GM21576 (cell line): ENCODE results near the gene NFKBIZ.
"Not testable (repeated sequence)": the region's sequence is repeated elsewhere in the genome, so short reads cannot be mapped to it uniquely, and the experiment has no call there.

ENCODE experiments used
- ATAC-seq: cut with Tn5 transposase; IDR thresholded peaks from one replicate; pipeline ENCODE4 v1.9.1; 2021; ENCODE audit warnings: mild to moderate bottlenecking, moderate library complexity; ENCODE audit not compliant: unreplicated experiment

The NFKBIZ gene

GRCh38 chr3:101868534-101869464, 19.5 kb downstream of the NFKBIZ start:
- ATAC-seq: no peak

DNA sequence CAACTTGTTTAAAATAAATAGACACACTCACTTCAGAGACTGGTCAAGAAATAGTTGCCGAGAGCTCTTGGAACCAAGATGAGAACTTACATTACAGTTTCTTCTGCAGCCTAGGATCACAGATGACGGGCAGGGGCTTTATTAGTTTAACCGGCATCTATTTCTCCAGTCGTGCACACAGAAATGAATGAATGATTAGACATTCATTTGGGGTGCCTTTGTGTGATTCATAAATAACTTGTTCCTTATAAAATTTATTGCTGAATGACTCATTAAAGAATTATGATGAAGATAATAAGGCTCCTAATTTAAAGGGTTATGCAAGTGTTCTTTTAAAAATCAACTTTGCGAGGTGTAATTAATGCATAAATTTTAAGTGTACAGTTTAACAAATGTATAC, 20.8 kb downstream of the NFKBIZ start:
- no peak for ATAC-seq

DNA sequence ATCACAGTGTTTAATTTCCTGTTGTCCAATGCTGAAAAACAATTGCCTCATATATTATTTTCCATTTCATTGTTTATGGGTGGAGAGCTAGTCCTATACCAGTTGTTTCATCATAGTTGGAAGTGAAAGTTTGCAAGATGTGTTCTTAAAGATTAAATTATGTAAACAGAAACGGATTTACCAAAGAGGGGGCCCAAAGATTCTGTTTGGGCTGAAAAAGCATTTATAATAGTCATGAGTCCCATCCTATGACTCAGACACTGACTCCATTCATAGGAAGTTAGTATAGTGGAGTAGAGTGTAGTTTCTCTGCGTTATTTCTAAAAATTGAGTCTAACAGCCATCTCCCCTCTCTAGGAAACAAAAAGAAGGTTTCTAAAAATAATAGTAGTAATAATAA, 24.3 kb downstream of the NFKBIZ start:
- ATAC-seq: no peak

DNA sequence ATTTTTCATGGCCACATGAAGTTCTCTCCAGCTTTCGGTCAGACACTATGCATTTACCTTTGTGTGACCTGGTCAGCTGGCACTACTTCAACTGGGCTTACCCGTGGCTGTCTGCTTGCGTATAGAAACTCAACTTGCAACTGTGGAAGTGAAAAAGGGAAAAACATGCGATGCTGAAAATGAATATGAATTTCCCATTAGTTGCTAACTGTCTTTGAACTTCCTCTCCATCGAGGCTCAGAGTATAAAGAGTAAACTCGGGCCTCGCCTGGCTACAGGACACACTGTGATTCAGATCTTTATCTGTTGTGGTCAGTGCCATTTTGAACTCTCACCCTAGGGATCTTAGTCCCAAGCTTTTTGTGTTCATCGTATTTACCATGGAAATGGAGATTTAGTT, 26.8 kb downstream of the NFKBIZ start:
- no peak for ATAC-seq

DNA sequence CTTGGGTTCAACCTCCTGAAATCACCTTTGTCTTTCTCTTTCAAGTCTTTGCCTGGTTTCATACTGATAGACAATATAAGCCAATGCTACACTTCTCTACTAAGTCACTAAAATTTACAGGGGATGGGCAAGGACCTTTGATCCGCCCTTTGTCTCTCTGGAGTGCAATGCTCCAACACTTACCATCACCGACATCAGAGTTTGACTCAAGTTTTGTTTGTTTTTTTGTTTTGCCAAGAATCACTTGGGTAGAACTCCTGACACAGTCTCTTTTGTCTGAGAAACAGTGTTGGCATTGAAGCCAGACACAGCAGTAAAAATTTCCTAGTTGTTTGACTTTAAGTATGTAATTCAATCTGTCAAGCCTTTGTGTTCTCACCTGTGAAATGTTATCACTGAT, 29.3 kb downstream of the NFKBIZ start:
- no peak for ATAC-seq

DNA sequence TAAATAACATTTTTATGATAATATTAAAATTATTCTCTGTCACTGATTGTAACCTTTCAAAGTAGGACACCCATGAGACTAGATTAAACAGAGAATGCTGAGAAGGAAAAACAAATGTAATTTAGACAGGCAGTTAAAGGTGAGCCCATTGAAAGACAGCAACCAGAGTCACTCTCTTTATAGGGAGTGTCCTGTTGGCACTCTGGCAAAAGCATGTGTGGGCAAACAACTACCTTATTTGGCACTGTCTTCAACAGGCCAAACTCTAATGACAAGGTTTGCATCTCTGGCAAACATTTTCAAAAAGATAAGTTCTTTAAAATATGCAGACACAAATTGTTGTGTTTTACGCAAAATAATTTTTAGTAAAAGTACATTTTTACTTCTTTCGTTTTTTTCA, 29.8 kb downstream of the NFKBIZ start:
- ATAC-seq: no peak

DNA sequence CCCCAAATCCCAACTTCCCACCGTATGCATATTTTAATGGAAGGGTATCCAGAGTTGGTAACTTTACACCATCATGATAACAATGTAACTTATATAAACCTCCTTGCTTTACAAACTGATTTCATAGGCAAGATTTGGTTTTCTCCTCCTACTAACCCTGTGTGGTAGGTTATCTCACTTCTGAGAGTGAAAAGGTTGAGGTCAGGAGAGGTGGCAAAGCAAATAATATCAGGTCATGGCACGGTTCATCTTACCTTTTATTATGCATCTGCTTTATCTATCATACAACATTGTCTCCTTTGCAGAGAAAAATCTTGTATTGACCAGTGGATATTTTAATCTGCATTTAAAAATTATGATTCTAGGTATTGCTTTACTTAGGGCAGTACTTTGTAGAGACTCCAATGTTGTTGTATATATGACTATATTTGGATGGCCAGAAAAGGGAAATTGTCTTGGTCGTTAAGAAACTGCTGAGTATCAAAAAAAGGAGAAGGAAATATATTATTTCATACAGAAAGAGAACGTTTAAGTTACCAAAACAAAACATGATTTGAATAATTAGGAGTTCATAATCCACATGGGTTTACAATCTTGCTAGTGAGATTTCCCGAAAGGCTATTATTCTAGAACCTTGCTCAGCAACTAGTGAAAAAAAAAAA, 30.4 kb downstream of the NFKBIZ start:
- ATAC-seq: no peak

- ATAC-seq: no peak
Measured at GRCh38 chr3:101884776-101885175, 35.5 kb downstream of the NFKBIZ start.

DNA sequence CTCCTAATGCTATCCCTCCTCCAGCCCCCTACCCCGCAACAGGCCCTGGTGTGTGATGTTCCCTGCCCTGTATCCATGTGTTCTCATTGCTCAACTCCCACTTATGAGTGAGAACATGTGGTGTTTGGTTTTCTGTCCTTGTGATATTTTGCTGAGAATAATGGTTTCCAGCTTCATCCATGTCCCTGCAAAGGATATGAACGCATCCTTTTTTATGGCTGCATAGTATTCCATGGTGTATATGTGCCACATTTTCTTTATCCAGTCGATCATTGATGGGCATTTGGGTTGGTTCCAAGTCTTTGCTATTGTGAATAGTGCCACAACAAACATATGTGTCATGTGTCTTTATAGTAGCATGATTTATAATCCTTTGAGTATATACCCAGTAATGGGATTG, 36.3 kb downstream of the NFKBIZ start:
- ATAC-seq: not testable (repeated sequence)

GRCh38 chr3:101886626-101887025, 37.3 kb downstream of the NFKBIZ start:
- no peak for ATAC-seq

GRCh38 chr3:101888653-101889052, 39.3 kb downstream of the NFKBIZ start:
- ATAC-seq: no peak

DNA sequence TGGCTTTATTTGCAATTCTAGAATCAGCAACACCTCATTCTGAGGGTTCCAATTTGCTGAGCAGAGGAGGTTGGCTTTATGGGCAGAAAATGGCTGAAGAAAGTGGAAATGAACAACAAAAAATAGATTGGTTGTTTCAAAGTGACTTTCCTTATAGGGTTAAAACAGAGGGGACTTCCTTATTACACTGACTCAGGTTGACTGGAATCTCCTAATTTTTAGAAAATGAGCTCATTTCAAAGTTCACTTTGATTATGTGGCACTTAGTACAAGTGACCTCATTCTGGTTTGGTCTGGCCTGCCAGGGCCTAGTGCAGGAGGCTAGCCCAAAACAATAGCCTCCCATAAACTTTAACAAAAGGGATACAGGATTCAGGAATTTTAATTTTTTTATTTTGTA, 41.4 kb downstream of the NFKBIZ start:
- no peak for ATAC-seq

DNA sequence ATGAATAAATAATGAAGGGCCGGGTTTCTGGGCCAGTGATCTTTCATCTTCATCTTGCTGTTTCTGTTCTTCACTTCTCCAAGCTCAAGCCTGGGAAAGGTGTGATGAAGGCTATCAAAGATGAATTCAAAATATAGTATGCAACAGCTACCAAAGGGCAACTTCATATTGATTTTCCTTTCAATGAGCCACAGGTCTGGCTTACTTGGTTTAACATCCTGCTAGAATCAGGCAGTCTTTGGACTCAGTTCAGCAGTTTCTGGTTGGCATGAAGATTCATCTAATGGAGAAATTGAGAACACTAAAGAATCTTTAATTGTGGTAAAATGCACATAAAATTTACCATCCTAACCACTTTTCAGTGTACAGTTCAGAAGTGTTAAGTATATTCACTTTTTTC, 43.3 kb downstream of the NFKBIZ start:
- no peak for ATAC-seq

DNA sequence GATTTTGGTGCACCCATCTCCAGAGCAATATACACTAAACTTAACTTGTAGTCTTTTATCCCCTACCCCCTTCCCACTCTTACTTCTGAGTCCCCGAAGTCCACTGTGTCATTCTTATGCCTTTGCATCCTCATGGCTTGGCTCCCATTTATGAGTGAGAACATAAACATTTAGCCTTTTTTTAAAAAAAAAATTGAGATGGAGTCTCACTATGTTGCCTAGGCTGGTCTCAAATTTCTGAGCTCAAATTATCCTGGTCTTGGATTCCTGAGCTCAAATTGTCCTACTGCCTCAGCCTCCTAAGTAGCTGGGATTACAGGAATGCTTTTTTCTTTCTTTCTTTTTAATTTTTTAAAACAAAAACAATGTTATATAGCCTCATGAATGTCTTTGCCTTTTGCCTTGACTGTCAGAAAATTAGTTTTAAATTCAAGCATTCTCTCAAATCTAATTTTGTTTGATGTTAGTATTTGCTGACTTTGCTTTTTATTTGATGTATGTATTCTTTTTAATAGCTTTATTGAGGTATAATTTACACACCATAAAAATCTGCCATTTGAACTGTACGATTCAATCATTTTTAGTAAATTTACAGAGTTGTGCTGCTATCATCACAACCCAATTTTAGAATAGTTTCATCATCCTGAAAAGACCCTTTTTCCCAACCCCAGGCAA, 46.9 kb downstream of the NFKBIZ start:
- ATAC-seq: no peak

DNA sequence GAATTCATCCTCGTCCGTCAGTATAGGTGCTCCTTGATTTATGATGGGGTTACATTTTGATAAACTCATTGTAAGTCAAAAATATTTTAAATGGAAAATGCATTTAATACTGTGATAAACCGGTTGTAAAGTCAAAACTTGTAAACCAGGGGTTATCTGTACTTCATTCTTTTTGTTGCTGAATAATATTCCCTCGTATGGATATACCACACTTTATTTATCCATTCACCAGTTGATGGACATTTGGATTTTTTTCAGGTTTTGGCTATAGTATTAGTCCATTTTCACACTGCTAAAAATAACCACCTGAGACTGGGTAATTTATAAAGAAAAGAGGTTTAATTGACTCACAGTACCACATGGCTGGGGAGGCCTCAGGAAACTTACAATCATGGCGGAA, 47.7 kb downstream of the NFKBIZ start:
- no peak for ATAC-seq

- ATAC-seq: no peak
Measured at GRCh38 chr3:101898039-101898438, 48.7 kb downstream of the NFKBIZ start.

GRCh38 chr3:101898752-101899169, 49.4 kb downstream of the NFKBIZ start:
- ATAC-seq: peak; percentile 90

- ATAC-seq: no peak
Measured at GRCh38 chr3:101900316-101900715, 51.0 kb downstream of the NFKBIZ start.

- ATAC-seq: no peak
Measured at GRCh38 chr3:101900736-101901135, 51.4 kb downstream of the NFKBIZ start.

GRCh38 chr3:101902041-101902440, 52.7 kb downstream of the NFKBIZ start:
- ATAC-seq: peak; percentile 51

DNA sequence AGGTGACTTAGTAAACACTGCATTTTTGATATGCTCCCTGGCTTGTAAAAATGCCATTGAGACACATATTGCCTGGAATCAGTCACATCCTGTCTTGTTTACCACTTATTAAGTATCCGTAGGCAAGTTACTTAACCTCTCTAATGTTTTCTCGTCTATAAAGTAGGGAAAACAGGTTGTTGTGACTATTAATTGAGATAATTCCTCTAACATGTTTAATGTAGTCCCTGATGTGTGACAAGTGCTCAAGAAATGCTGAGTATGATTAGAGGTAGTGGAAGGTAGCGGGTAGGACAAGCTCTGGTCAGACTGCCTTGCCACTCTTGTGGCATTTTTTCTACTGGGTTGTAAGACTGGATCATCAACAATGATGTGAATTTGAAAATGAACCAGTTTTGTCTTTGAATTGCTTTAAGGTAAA, 54.1 kb downstream of the NFKBIZ start:
- ATAC-seq: no peak

GRCh38 chr3:101905573-101905972, 56.3 kb downstream of the NFKBIZ start:
- not testable (repeated sequence) for ATAC-seq
